Activated effector memory CD4-positive, alpha-beta T cell treated with anti-CD3 and anti-CD28 coated beads, Interleukin-2, amount 50 U/mL, for 16 hours (primary cell): Measurements from ENCODE around the gene TSKS.

Experiments
- DNase-seq: peaks from one replicate; pipeline ENCODE4 v3.0.0-alpha.2; 2020

Gene TSKS

GRCh38 chr19:49792829-49793560 is 29.9 kb upstream of the TSKS start:
- no peak for DNase-seq

GRCh38 chr19:49791776-49792445 is 28.8 kb upstream of the TSKS start:
- DNase-seq: no peak

GRCh38 chr19:49790866-49791265 is 27.8 kb upstream of the TSKS start:
- no peak for DNase-seq

GRCh38 chr19:49788857-49789256 is 25.8 kb upstream of the TSKS start:
- DNase-seq: no peak

- no peak for DNase-seq
Measured at GRCh38 chr19:49787746-49788145, 24.6 kb upstream of the TSKS start.

GRCh38 chr19:49786376-49786820 is 23.3 kb upstream of the TSKS start:
- DNase-seq: no peak

GRCh38 chr19:49782515-49782914 is 19.4 kb upstream of the TSKS start:
- no peak for DNase-seq

- DNase-seq: no peak
Measured at GRCh38 chr19:49781394-49781793, 18.3 kb upstream of the TSKS start.

- DNase-seq: no peak
Measured at GRCh38 chr19:49780861-49781260, 17.8 kb upstream of the TSKS start.

- DNase-seq: no peak
Measured at GRCh38 chr19:49779731-49780555, 16.8 kb upstream of the TSKS start.

- DNase-seq: no peak
Measured at GRCh38 chr19:49776371-49776764, 13.3 kb upstream of the TSKS start.

GRCh38 chr19:49775742-49776370 is 12.8 kb upstream of the TSKS start:
- no peak for DNase-seq

GRCh38 chr19:49774969-49775368 is 11.9 kb upstream of the TSKS start:
- DNase-seq: no peak

GRCh38 chr19:49773663-49774350 is 10.7 kb upstream of the TSKS start:
- DNase-seq: no peak

- DNase-seq: no peak
Measured at GRCh38 chr19:49772850-49773432, 9.8 kb upstream of the TSKS start.

GRCh38 chr19:49771674-49772139 is 8.6 kb upstream of the TSKS start:
- DNase-seq: no peak

GRCh38 chr19:49770529-49770928 is 7.4 kb upstream of the TSKS start:
- no peak for DNase-seq

GRCh38 chr19:49767967-49768581 is 5.0 kb upstream of the TSKS start:
- no peak for DNase-seq

GRCh38 chr19:49767381-49767780 is 4.3 kb upstream of the TSKS start:
- DNase-seq: no peak

- no peak for DNase-seq
Measured at GRCh38 chr19:49766930-49767299, 3.8 kb upstream of the TSKS start, which contains the start of gene AP2A1. AP2A1 (plus strand) TSS chr19:49767001; CDS start chr19:49767134, 133 bp downstream.
